GM21381 (cell line): ENCODE measurements around the gene ALDH3B2.
"Not testable (repeated sequence)": the region's sequence is repeated elsewhere in the genome, so short reads cannot be mapped to it uniquely, and the experiment has no call there.

ENCODE experiments used
- ATAC-seq: cut with Tn5 transposase; IDR thresholded peaks from one replicate; pipeline ENCODE4 v1.9.1; 2021; ENCODE audit warnings: mild to moderate bottlenecking, moderate library complexity; ENCODE audit not compliant: unreplicated experiment

ALDH3B2 gene

GRCh38 chr11:67687986-67688385 lies 13.6 kb upstream of the ALDH3B2 start:
- no peak for ATAC-seq

GRCh38 chr11:67685641-67686332 lies 11.4 kb upstream of the ALDH3B2 start:
- not testable (repeated sequence) for ATAC-seq

- not testable (repeated sequence) for ATAC-seq
These were observed 8.0 kb upstream of the ALDH3B2 start for GRCh38 chr11:67682126-67683034.

GRCh38 chr11:67680696-67681470 lies 6.5 kb upstream of the ALDH3B2 start:
- ATAC-seq: no peak

GRCh38 chr11:67675058-67675747 lies 780 bp upstream of the ALDH3B2 start:
- ATAC-seq: no peak

- no peak for ATAC-seq
These were observed 521 bp downstream of the ALDH3B2 start for GRCh38 chr11:67673902-67674301.

- ATAC-seq: no peak
These were observed 1.1 kb downstream of the ALDH3B2 start for GRCh38 chr11:67673358-67673757.

- no peak for ATAC-seq
These were observed 3.3 kb downstream of the ALDH3B2 start for GRCh38 chr11:67671211-67671520.

- no peak for ATAC-seq
These were observed 3.9 kb downstream of the ALDH3B2 start for GRCh38 chr11:67670316-67671210.

- ATAC-seq: no peak
These were observed 6.3 kb downstream of the ALDH3B2 start for GRCh38 chr11:67668192-67668551.

GRCh38 chr11:67667490-67668191 lies 6.8 kb downstream of the ALDH3B2 start:
- ATAC-seq: no peak

GRCh38 chr11:67666676-67667489 lies 7.5 kb downstream of the ALDH3B2 start:
- no peak for ATAC-seq

- ATAC-seq: no peak
These were observed 8.1 kb downstream of the ALDH3B2 start for GRCh38 chr11:67666303-67666645.

- no peak for ATAC-seq
These were observed 8.7 kb downstream of the ALDH3B2 start for GRCh38 chr11:67665541-67666302.

- no peak for ATAC-seq
These were observed 9.5 kb downstream of the ALDH3B2 start for GRCh38 chr11:67664696-67665540.

- ATAC-seq: no peak
These were observed 10.2 kb downstream of the ALDH3B2 start for GRCh38 chr11:67664213-67664585.
